ENCODE data around the gene TIE1.

- TF ChIP-seq CTCF (IDR thresholded peaks at IDR 0.05): no peak
- TF ChIP-seq POLR2A (IDR thresholded peaks at IDR 0.05): no peak
These were observed 21.1 kb upstream of the TIE1 start for GRCh38 chr1:43279666-43280065.
